GDM1 (cell line): Measurements from ENCODE around the gene ANO4.

Experiments used
- DNase-seq: peaks from one replicate; lab custom pipeline; 2025; lab: John Stamatoyannopoulos, UW

The ANO4 gene

GRCh38 chr12:100808777-100809176 is 14.2 kb downstream of the ANO4 start:
- DNase-seq, result no peak

- DNase-seq, result no peak
Measured at GRCh38 chr12:100820314-100820713, 25.7 kb downstream of the ANO4 start.

GRCh38 chr12:100823963-100824362 is 29.4 kb downstream of the ANO4 start:
- DNase-seq, result no peak

GRCh38 chr12:100824476-100824875 is 29.9 kb downstream of the ANO4 start:
- DNase-seq, result no peak

GRCh38 chr12:100826323-100826722 is 31.7 kb downstream of the ANO4 start:
- DNase-seq, result no peak

- DNase-seq, result no peak
Measured at GRCh38 chr12:100827901-100828520, 33.4 kb downstream of the ANO4 start.

GRCh38 chr12:100830003-100830795 is 35.6 kb downstream of the ANO4 start:
- DNase-seq, result no peak

GRCh38 chr12:100833282-100833681 is 38.7 kb downstream of the ANO4 start:
- no peak for DNase-seq

- DNase-seq, result no peak
Measured at GRCh38 chr12:100840748-100841147, 46.2 kb downstream of the ANO4 start.

GRCh38 chr12:100842156-100842555 is 47.6 kb downstream of the ANO4 start:
- no peak for DNase-seq

GRCh38 chr12:100843061-100843460 is 48.5 kb downstream of the ANO4 start:
- no peak for DNase-seq

GRCh38 chr12:100845095-100845494 is 50.5 kb downstream of the ANO4 start:
- no peak for DNase-seq

GRCh38 chr12:100851637-100852036 is 57.1 kb downstream of the ANO4 start:
- DNase-seq, result no peak

- DNase-seq, result no peak
Measured at GRCh38 chr12:100857418-100857817, 62.8 kb downstream of the ANO4 start.

GRCh38 chr12:100857971-100858370 is 63.4 kb downstream of the ANO4 start:
- no peak for DNase-seq

GRCh38 chr12:100858656-100859055 is 64.1 kb downstream of the ANO4 start:
- no peak for DNase-seq

GRCh38 chr12:100859063-100859627 is 64.6 kb downstream of the ANO4 start:
- DNase-seq, result no peak

GRCh38 chr12:100860611-100861010 is 66.0 kb downstream of the ANO4 start:
- DNase-seq, result no peak

GRCh38 chr12:100862676-100863075 is 68.1 kb downstream of the ANO4 start:
- DNase-seq, result no peak

GRCh38 chr12:100864366-100864765 is 69.8 kb downstream of the ANO4 start:
- no peak for DNase-seq

- DNase-seq, result no peak
Measured at GRCh38 chr12:100867639-100868393, 73.2 kb downstream of the ANO4 start.

GRCh38 chr12:100868487-100868886 is 73.9 kb downstream of the ANO4 start:
- DNase-seq, result no peak
